ENCODE results near the gene ABCB10.

GRCh38 chr1:229544587-229544986 is 13.9 kb downstream of the ABCB10 start:
- TF ChIP-seq POLR2AphosphoS5 (IDR thresholded peaks at IDR 0.05) (no peak), CTCF (IDR thresholded peaks at IDR 0.05 in 8 of 11, conservative IDR thresholded peaks at IDR 0.05 in 3 of 11) (no peak), POLR2A (IDR thresholded peaks at IDR 0.05) (no peak)
